ENCODE data around the gene KCNK10. TPM values are rescaled to one million over a fixed set of nuclear protein-coding genes. Genes with fewer than 3 reads are reported as not detected.

KCNK10 gene
- total and polyA plus RNA-seq, 2 experiments from 2014 or later, result not detected

DNA sequence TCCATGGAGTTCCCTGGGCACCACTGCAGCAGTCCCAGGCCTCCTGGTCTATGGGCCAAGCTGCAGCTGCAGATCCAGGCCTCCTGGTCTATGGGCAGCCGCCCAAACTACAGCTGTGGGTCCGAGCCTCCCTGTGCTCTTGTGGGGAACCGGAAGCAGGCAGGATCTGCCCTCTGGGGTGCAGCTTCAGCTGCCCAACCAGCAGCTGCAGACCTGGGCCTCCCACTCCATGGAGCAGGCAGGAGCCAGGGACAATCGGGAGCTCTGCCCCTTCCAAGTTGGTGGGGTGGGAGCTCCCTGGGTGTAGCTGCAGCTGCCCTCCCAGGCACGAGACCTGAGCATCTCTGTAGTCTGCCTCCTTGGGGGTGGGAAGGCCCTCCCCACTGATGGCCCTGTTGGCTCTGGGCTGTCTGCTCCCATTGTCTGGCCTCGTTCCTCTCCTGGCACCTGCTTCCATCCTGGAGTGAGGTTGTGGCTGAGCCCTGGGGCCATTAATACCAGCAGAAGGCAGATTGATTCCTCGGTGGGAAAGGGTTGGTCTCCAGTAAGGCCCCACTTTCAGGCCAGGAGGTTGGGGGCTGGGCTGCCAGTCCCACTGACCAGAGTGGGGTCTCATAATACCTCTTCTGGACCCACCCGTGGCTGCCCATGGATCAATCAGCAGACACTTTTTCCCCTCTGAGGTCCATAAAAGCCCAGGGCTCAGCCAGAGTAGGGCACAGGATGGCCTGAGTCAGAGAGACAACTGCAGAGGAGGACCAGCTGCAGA, 176.0 kb downstream of the KCNK10 start:
- Histone ChIP-seq H3K4me3 (no peak overlapping the region), H3K27ac (no peak overlapping the region), H3K36me3 (no peaks in the 10 kb centered on the region), H3K9me3 (ENCODE audit: low read depth) (no peaks in the 10 kb centered on the region), H3K27me3 (peaks cover 8% of the 10 kb centered on the region), H3K4me1 (ENCODE audit: low read depth) (no peaks in the 10 kb centered on the region)
- no peak for DNase-seq (ENCODE audit: low read depth in 1 of 2, low spot score in 1 of 2)
- TF ChIP-seq, protein P1, sequence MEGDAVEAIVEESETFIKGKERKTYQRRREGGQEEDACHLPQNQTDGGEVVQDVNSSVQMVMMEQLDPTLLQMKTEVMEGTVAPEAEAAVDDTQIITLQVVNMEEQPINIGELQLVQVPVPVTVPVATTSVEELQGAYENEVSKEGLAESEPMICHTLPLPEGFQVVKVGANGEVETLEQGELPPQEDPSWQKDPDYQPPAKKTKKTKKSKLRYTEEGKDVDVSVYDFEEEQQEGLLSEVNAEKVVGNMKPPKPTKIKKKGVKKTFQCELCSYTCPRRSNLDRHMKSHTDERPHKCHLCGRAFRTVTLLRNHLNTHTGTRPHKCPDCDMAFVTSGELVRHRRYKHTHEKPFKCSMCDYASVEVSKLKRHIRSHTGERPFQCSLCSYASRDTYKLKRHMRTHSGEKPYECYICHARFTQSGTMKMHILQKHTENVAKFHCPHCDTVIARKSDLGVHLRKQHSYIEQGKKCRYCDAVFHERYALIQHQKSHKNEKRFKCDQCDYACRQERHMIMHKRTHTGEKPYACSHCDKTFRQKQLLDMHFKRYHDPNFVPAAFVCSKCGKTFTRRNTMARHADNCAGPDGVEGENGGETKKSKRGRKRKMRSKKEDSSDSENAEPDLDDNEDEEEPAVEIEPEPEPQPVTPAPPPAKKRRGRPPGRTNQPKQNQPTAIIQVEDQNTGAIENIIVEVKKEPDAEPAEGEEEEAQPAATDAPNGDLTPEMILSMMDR (IDR thresholded peaks at IDR 0.05; ENCODE audit: low read depth, low read length), result no peak

DNA sequence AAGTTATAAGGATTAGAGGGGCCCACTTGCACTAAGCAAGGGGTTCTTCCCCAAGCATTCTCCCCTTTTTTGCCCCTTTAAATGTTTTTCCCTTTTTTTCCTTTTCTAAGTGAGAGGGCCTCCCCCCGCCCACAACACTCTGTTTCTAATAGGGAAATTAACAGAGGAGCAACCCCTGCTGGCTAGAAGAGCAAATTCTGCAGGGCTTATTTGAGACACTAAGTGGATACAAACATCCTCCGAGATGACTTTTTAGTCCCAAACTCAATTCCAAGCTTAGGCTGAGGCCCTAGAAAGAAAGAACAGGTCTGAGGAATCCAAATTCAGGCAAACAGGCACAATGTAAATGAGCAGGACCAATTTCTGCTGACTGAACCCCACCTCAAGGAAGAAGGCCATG, 179.3 kb downstream of the KCNK10 start:
- DNase-seq (ENCODE audit: low read depth in 1 of 2, low spot score in 1 of 2), result no peak
- no peaks in the 10 kb centered on the region for H3K4me1 ChIP-seq (ENCODE audit: low read depth)
- H3K27me3 ChIP-seq, result peaks cover 10% of the 10 kb centered on the region

DNA sequence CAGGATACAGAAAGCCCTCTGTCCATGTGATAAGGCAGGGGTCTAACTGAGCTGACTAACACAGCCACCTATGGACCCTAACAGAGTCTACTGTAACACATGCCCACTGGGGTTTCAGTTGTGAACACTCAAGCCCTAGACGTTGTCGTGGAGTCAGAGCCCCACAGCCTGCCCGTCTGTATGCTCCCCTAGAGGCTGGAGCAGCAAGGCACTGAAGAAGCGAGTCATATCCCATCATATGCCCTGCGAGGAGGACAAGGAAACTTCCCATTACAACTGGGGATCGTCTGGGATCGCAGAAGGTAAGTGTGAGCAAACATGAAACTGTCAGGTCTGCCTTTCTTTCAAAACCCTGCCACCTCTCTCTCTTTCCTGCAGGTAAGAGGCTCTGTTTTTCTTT, 180.1 kb downstream of the KCNK10 start:
- no peaks in the 10 kb centered on the region for H3K9me3 ChIP-seq (ENCODE audit: low read depth)
- no peak for DNase-seq (ENCODE audit: low read depth in 1 of 2, low spot score in 1 of 2)
- no peak overlapping the region for H3K27ac ChIP-seq
- H3K4me1 ChIP-seq (ENCODE audit: low read depth), result no peaks in the 10 kb centered on the region
- H3K4me3 ChIP-seq, result no peak overlapping the region
- peaks cover 6% of the 10 kb centered on the region for H3K27me3 ChIP-seq
- TF ChIP-seq, protein P1 (IDR thresholded peaks at IDR 0.05; ENCODE audit: low read depth, low read length), result no peak
- H3K36me3 ChIP-seq, result no peaks in the 10 kb centered on the region

More for the DNA sequence above, 179.3 kb downstream of the KCNK10 start:
- TF ChIP-seq, protein P1 (IDR thresholded peaks at IDR 0.05; ENCODE audit: low read depth, low read length), result no peak
- Histone ChIP-seq H3K27ac (no peak overlapping the region), H3K4me3 (no peak overlapping the region), H3K36me3 (no peaks in the 10 kb centered on the region), H3K9me3 (ENCODE audit: low read depth) (no peaks in the 10 kb centered on the region)

DNA sequence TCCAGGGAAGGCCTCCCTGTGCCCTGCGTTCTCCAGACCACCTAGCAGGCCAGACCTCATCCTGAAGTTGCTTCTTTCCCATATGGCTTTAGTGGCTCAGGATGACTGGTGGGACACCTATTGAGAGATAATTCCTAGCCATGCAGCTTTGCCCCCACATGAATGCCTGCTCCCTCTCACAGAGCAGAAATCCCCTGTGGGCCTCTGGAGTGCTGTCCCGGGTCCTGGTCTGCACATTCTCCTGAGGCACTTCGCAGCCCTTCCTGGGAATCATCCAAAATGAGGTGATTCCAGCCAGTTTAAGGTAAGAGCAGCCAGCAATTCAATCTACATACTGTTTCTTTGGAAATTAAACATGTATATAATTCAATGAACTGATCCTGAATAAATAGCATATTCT, 182.2 kb downstream of the KCNK10 start:
- TF ChIP-seq, protein P1 (IDR thresholded peaks at IDR 0.05; ENCODE audit: low read depth, low read length), result no peak
- H3K4me1 ChIP-seq (ENCODE audit: low read depth), result no peaks in the 10 kb centered on the region
- H3K9me3 ChIP-seq (ENCODE audit: low read depth), result no peaks in the 10 kb centered on the region

DNA sequence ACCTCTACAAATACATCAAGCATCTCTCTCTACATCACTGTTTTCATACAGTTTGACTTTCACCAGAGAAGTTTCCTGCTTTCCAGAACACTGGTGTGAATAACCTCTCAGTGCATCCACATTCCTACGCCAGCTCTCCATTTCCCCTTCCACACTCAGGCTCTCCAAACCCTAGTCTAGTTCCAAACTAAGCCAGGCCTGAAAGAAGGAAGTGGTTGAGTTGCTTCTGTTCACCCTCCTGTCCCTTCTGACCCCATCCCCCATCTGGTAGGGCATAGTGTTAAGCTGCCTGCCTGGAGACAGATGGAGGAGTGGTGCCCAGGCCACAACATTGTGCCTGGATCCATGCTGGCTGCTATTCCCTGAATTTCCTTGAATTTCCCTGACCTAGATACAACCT, 185.7 kb downstream of the KCNK10 start:
- Histone ChIP-seq H3K9me3 (ENCODE audit: low read depth) (no peaks in the 10 kb centered on the region), H3K4me1 (ENCODE audit: low read depth) (no peaks in the 10 kb centered on the region), H3K27ac (no peak overlapping the region), H3K4me3 (no peak overlapping the region), H3K27me3 (peaks cover 12% of the 10 kb centered on the region), H3K36me3 (no peaks in the 10 kb centered on the region)
- no peak for DNase-seq (ENCODE audit: low read depth in 1 of 2, low spot score in 1 of 2)
- TF ChIP-seq, protein P1 (IDR thresholded peaks at IDR 0.05; ENCODE audit: low read depth, low read length), result no peak

More for the DNA sequence above, 182.2 kb downstream of the KCNK10 start:
- Histone ChIP-seq H3K4me3 (no peak overlapping the region), H3K36me3 (no peaks in the 10 kb centered on the region), H3K27ac (no peak overlapping the region), H3K27me3 (peaks cover 4% of the 10 kb centered on the region)
- DNase-seq (ENCODE audit: low read depth in 1 of 2, low spot score in 1 of 2), result peak in 1 of 2 donors; percentile 53

Other genes with a start within 250 kb of the KCNK10 start
- gene SPATA7, start 62.4 kb upstream of the KCNK10 start, total RNA-seq, result 25.6 and 38.5 TPM in 2 replicates
- 19.1 and 23.2 TPM in 2 replicates for gene SPATA7, start 62.4 kb upstream of the KCNK10 start, polyA plus RNA-seq
- gene PTPN21, start 231.7 kb upstream of the KCNK10 start, total RNA-seq, result 14.7 and 16.7 TPM in 2 replicates
- gene PTPN21, start 231.7 kb upstream of the KCNK10 start, polyA plus RNA-seq, result 12.0 and 12.2 TPM in 2 replicates
- 76.1 and 87.4 TPM in 2 replicates for gene ZC3H14, start 239.8 kb upstream of the KCNK10 start, total RNA-seq
- 71.3 and 75.0 TPM in 2 replicates for gene ZC3H14, start 239.8 kb upstream of the KCNK10 start, polyA plus RNA-seq